Measurements from ENCODE around the gene INPPL1. TPM values are rescaled to one million over a fixed set of nuclear protein-coding genes. Genes with fewer than 3 reads are reported as not detected.

Gene INPPL1
- total and polyA plus RNA-seq, 4 donors = 66.3 to 199 (median 91.6) TPM

DNA sequence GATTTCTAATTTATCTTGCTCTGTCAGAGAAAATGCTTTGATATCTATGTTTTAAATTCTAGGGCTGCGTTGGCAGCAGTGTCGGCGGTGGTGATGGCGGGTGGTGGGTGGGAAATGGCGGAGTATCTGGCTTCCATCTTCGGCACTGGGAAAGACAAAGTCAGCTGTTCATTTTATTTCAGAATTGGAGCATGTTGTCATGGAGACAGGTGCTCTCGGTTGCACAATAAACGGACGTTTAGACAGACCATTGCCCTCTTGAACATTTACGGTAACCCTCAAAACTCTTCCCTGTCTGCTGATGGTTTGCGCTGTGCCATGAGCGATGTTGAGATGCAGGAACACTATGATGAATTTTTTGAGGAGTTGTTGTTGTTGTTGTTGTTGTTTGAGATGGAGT is 55.5 kb downstream of the INPPL1 start:
- 88 to 89% methylated on average over 12 of the region's 12 CpGs for WGBS, 2 donors
- ATAC-seq (ENCODE audit: insufficient read depth, low FRiP score) (no peak), DNase-seq (no peak)
- Histone ChIP-seq H3K27ac (ENCODE audit: low read depth in 1 of 2, low read length in 1 of 2) (no peak overlapping the region), H3K9ac (ENCODE audit: insufficient read depth in 1 of 2, low read length in 2 of 2) (no peak overlapping the region), H3K4me1 (ENCODE audit: control insufficient read depth in 5 of 5, insufficient read depth in 5 of 5, low read length in 5 of 5) (no peaks in the 10 kb centered on the region), H3K9me3 (ENCODE audit: control insufficient read depth in 4 of 4, insufficient read depth in 3 of 4, low read length in 3 of 4) (peaks cover 0 to 2% (median 0%) of the 10 kb centered on the region in 4 donors), H3K4me3 (peak overlapping the region; percentile 13), H3K36me3 (ENCODE audit: control insufficient read depth in 4 of 4, insufficient read depth in 4 of 4, low read length in 4 of 4) (no peaks in the 10 kb centered on the region), H3K27me3 (ENCODE audit: control insufficient read depth in 3 of 3, insufficient read depth in 3 of 3, low read length in 2 of 3) (peaks cover 0 to 2% (median 0%) of the 10 kb centered on the region in 3 donors)
- TF ChIP-seq, protein P1, sequence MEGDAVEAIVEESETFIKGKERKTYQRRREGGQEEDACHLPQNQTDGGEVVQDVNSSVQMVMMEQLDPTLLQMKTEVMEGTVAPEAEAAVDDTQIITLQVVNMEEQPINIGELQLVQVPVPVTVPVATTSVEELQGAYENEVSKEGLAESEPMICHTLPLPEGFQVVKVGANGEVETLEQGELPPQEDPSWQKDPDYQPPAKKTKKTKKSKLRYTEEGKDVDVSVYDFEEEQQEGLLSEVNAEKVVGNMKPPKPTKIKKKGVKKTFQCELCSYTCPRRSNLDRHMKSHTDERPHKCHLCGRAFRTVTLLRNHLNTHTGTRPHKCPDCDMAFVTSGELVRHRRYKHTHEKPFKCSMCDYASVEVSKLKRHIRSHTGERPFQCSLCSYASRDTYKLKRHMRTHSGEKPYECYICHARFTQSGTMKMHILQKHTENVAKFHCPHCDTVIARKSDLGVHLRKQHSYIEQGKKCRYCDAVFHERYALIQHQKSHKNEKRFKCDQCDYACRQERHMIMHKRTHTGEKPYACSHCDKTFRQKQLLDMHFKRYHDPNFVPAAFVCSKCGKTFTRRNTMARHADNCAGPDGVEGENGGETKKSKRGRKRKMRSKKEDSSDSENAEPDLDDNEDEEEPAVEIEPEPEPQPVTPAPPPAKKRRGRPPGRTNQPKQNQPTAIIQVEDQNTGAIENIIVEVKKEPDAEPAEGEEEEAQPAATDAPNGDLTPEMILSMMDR (IDR thresholded peaks at IDR 0.05; ENCODE audit: control extremely low read depth, extremely low read depth) = no peak

DNA sequence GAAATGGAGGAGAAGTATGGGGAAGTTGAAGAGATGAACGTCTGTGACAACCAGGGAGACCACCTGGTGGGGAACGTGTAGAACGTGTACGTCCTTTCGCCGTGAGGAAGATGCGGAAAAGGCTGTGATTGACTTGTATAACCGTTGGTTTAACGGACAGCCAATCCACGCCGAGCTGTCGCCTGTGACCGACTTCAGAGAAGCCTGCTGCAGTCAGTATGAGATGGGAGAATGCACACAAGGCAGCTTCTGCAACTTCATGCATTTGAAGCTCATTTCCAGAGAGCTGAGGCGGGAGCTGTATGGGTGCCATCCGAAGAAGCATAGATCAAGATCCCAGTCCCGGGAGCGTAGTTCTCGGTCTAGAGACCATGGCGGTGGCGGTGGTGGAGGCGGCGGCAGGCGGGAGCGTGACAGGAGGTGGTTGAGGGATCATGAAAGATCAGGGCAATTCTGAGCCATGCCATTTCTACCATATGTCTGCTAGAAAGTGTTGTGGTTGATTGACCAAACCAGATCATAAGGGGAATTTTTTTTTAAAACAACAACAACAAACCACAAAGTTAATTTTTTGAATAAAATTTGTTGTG is 56.3 kb downstream of the INPPL1 start:
- no peak overlapping the region for H3K9ac ChIP-seq (ENCODE audit: insufficient read depth in 1 of 2, low read length in 2 of 2)
- 95% methylated on average over 24 of the region's 24 CpGs for WGBS, 2 donors

DNA sequence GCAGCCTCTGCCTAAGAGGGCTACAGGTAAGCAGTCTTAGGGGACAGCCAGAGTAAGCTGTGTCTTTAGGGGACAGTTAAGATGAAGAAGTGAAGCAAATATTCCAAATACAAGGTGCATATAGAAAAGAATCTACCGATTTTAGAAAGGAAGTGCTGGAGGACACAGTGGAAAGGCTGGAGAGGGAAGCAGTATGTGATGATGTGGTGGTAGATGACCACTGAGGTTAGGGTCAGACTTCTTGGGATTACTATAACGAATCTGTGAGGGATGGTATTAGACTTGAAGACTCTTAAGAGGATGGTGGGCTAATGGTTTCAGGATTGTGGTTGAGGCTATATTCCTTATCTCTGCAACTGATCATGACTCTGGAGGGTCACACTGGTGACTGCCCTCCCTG is 59.4 kb downstream of the INPPL1 start:
- WGBS, 2 donors = 66 to 76% methylated on average over 2 of the region's 2 CpGs
- Histone ChIP-seq H3K4me1 (ENCODE audit: control insufficient read depth in 5 of 5, insufficient read depth in 5 of 5, low read length in 5 of 5) (no peaks in the 10 kb centered on the region), H3K27me3 (ENCODE audit: control insufficient read depth in 3 of 3, insufficient read depth in 3 of 3, low read length in 2 of 3) (peaks cover 0 to 5% (median 0%) of the 10 kb centered on the region in 3 donors), H3K27ac (ENCODE audit: low read depth in 1 of 2, low read length in 1 of 2) (no peak overlapping the region), H3K4me3 (no peak overlapping the region), H3K9ac (ENCODE audit: insufficient read depth in 1 of 2, low read length in 2 of 2) (no peak overlapping the region), H3K36me3 (ENCODE audit: control insufficient read depth in 4 of 4, insufficient read depth in 4 of 4, low read length in 4 of 4) (no peaks in the 10 kb centered on the region), H3K9me3 (ENCODE audit: control insufficient read depth in 4 of 4, insufficient read depth in 3 of 4, low read length in 3 of 4) (peaks cover 0 to 2% (median 0%) of the 10 kb centered on the region in 4 donors)
- TF ChIP-seq, protein P1 (IDR thresholded peaks at IDR 0.05; ENCODE audit: control extremely low read depth, extremely low read depth) = no peak
- ATAC-seq (ENCODE audit: insufficient read depth, low FRiP score) (no peak), DNase-seq (no peak)

More for the DNA sequence above, 56.3 kb downstream of the INPPL1 start:
- no peak overlapping the region for H3K4me3 ChIP-seq
- H3K27me3 ChIP-seq (ENCODE audit: control insufficient read depth in 3 of 3, insufficient read depth in 3 of 3, low read length in 2 of 3) = peaks cover 0 to 5% (median 0%) of the 10 kb centered on the region in 3 donors
- peaks cover 0 to 2% (median 0%) of the 10 kb centered on the region in 4 donors for H3K9me3 ChIP-seq (ENCODE audit: control insufficient read depth in 4 of 4, insufficient read depth in 3 of 4, low read length in 3 of 4)
- H3K4me1 ChIP-seq (ENCODE audit: control insufficient read depth in 5 of 5, insufficient read depth in 5 of 5, low read length in 5 of 5) = no peaks in the 10 kb centered on the region
- DNase-seq (no peak), ATAC-seq (ENCODE audit: insufficient read depth, low FRiP score) (no peak)
- H3K36me3 ChIP-seq (ENCODE audit: control insufficient read depth in 4 of 4, insufficient read depth in 4 of 4, low read length in 4 of 4) = no peaks in the 10 kb centered on the region
- TF ChIP-seq, protein P1 (IDR thresholded peaks at IDR 0.05; ENCODE audit: control extremely low read depth, extremely low read depth) = no peak
- no peak overlapping the region for H3K27ac ChIP-seq (ENCODE audit: low read depth in 1 of 2, low read length in 1 of 2)

DNA sequence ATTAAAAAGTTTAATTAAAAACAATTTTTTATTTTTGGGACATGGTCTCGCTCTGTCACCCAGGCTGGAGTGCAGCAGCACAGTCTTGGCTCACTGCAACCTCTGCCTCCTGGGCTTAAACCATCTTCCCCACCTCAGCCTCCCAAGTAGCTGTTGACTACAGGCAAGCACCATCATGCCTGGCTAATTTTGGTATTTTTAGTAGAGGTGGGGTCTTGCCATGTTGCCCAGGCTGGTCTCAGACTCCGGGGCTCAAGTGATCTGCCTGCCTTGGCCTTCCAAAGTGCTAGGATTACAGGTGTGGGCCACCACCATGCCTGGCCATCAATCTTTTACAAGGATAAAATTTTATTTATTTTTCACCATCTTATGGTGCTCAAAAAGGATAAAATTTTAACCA is 62.7 kb downstream of the INPPL1 start:
- ATAC-seq (ENCODE audit: insufficient read depth, low FRiP score) = no peak
- Histone ChIP-seq H3K27me3 (ENCODE audit: control insufficient read depth in 3 of 3, insufficient read depth in 3 of 3, low read length in 2 of 3) (peaks cover 0 to 5% (median 0%) of the 10 kb centered on the region in 3 donors), H3K9ac (ENCODE audit: insufficient read depth in 1 of 2, low read length in 2 of 2) (no peak overlapping the region), H3K9me3 (ENCODE audit: control insufficient read depth in 4 of 4, insufficient read depth in 3 of 4, low read length in 3 of 4) (no peaks in the 10 kb centered on the region), H3K27ac (ENCODE audit: low read depth in 1 of 2, low read length in 1 of 2) (no peak overlapping the region), H3K4me3 (no peak overlapping the region), H3K4me1 (ENCODE audit: control insufficient read depth in 5 of 5, insufficient read depth in 5 of 5, low read length in 5 of 5) (no peaks in the 10 kb centered on the region), H3K36me3 (ENCODE audit: control insufficient read depth in 4 of 4, insufficient read depth in 4 of 4, low read length in 4 of 4) (peaks cover 0 to 2% (median 0%) of the 10 kb centered on the region in 4 donors)
- TF ChIP-seq, protein P1 (IDR thresholded peaks at IDR 0.05; ENCODE audit: control extremely low read depth, extremely low read depth) = no peak
- no peak for DNase-seq
- 96 to 98% methylated on average over 2 of the region's 2 CpGs for WGBS, 2 donors

Measured in lung (tissue), 12 donors.